DMS 273 (cell line): ENCODE measurements around the gene EML6.

Source experiments
- DNase-seq: peaks from one replicate; lab custom pipeline; 2025; ENCODE audit not compliant: unreplicated experiment; lab: John Stamatoyannopoulos, UW

EML6 gene

DNA sequence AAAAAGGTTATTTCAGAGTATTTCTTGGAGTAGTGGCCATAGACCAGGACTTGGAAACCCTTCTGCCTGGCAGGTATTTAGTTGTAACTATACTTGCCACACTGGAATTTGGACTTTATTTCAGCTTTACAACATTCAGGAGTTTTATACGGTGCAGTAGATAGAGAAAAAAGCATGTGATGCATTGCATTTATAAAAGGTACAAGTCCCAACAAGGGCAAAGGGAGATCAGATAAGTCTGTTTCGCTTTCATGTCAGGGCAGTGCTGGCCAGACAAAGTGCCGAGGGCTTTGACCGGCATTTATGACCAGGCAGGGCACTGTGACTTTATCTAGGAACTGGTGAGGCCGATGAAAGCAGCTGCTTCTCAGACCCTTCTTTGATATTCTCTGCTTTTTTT lies 181.4 kb downstream of the EML6 start:
- peak; percentile 26 for DNase-seq

DNA sequence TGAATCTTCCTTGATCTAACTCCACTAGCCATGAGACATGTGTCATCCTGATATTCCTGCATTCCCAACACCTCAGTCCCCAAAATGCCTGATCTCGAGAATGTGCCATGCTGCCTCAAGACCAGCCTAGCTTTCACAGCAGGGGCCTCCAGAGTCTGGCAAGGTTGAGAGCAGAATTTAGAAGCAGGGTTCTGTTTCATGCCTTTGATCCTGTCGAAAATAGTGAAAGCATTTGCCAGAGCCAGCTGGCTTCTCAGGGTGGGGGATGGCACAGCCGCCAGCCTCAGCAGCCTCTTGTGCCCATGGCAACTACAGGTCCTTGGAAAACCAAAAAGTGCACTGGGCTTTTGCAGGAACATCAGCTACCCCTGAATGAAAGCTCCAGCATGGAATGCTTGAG lies 183.3 kb downstream of the EML6 start:
- peak; percentile 97 for DNase-seq

DNA sequence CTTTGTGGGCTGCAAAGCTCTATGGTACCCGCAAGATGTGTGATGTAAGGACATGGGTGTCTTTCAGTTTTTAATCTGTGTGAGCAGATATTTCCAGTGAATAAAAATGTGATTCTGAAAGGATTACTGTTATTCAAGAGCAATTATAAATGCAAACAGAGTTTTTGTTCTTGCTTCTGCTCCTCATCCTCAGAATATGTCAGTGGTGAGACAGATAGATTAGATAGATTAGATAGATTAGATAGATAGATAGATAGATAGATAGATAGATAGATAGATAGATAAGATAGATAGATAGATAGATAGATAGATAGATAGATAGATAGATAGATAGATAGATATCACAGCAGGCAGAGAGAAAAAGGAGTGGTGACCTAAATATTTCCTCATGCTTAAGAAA lies 184.2 kb downstream of the EML6 start:
- DNase-seq = no peak

DNA sequence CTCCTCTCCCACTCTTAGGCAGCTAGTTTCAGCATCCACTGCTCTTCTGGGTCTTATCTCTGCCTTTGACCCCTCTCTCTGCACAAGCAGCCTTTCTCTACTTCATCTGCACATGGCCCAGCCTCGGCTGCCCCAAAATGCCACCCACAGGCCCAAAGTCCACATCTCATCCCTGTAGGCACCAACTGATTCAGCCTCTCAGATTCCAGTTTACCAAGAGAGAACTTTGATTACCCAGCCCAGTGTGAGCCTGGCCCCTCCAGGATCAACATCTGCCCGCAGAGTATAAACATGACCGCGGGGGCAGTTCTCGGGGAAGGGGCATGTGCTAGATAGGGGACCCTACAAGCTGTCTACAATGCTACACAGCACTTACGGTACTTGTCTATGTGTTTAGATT lies 185.1 kb downstream of the EML6 start:
- DNase-seq = no peak

DNA sequence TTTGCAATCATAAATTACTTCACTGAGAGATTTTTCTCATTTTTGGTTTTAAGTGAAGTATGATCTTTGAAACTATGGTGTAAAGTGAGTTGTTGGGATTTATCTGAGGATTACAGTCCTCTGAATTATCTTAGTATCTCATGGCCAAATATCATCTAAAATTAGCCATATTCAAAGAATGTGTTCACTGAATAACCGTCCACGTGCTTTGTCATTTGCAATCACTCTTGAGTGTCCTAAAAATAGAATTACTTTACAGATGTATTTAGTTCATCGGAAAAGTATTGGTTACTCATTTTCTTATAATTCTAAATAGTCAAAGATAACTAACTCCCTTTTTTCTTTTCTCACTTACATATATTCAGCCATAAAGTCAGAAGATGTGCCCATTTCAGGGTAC lies 185.5 kb downstream of the EML6 start:
- DNase-seq = no peak

DNA sequence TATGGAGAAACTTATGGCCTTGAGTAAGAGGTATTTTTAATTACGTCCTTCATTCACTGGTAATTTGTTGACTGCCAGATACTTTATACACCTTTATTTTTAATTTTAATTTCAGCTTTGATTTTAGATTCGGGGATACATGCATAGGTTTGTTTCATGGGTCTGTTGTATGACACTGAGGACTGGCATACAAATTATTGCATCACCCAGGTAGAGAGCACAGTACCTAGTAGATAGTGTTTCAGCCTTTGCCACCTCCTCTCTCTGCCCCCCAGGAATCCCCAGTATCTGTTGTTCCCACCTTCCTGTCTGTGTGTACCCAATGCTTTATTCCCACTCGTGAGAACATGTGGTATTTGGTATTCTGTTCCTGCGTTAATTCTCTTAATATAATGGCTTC lies 188.8 kb downstream of the EML6 start:
- DNase-seq = no peak

GRCh38 chr2:54912893-54913292 lies 189.4 kb downstream of the EML6 start:
- no peak for DNase-seq

DNA sequence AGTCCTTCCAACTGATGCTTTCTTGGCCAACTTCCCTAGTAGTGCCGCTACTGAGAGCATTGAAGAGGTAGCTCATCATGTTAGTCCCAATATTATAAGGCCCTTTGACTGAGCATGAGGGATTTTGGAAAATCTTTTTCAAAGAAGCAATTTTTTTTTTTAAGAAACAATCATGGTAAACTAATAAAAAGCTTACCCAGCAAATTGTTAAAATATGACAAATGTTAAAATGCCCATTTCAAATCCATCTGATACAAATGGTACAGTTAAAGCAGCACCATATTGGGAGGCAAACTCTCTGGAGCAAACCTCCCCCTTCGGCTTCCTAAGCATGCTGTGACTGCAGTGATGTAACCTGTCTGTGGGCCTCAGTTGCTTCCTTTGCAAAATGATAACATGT lies 191.2 kb downstream of the EML6 start:
- no peak for DNase-seq

DNA sequence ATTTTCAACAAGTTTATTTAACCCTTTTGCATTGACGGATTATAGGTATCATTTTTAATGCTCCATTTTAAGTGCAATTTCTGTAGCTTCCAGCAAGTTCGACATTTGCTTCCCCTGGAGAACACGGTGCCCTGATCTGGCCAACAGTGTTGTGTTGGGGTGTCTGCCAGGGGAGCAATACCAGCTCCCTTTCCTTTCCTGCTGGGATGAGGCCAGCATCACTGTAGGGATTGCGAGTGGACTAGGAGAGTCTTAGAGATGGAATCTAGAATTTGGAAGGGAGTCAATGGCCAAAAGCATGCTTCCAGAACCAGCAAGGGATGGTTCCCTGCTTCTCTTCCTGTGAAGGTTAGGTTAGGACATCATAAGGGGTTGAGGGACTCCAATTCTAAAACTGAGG lies 191.6 kb downstream of the EML6 start:
- DNase-seq = no peak

DNA sequence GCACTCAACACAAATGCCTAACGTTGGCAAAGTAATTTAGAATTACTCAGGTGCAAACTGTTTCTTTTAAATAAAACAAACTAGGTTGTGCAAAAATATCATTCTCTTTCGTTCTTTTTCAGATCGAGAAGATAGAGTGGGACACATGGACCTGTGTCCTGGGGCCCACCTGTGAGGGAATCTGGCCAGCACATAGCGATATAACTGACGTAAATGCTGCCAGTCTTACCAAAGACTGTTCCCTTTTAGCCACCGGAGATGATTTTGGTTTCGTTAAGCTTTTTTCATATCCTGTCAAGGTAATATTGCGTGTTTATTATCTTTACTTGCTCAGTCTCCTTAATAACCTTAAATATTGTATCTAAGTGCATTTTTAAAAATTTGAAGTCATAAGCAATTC lies 193.2 kb downstream of the EML6 start:
- DNase-seq = no peak

- DNase-seq = no peak
Measured at GRCh38 chr2:54918647-54919280, 195.3 kb downstream of the EML6 start.

DNA sequence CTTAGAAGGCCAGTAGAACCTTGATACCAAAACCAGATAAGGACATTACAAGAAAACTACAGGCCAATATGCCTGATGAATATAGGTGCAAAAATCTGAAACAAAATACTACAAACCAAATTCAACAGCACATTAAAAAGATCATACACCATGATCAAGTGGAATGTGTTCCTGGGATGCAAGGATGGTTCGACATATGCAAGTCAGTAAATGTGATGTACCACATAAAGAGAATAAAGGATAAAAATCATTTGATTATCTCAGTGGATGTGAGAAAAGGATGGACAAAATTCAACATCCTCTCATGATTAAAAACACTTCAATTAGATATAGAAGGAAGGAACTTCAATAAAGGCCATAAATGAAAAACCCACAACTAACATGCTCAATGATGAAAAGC lies 197.2 kb downstream of the EML6 start:
- DNase-seq = no peak

DNA sequence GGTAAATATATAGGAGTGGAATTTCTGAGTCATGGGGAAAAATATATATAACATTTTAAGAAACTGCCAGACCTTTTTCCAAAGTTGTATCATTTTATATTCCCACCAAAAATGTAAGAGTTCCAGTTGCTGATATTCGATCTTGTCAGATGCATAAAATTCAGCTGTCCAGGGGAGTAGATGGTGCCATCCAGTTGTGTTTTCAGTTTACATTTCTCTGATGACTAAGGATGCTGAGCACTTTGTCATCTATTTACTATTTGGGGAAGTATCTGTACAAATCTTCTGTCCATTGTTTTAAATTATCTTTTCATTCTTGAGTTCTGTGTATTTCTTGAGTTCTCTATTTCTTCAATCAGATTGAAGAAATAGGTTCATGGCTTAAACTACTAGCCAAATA lies 200.7 kb downstream of the EML6 start:
- DNase-seq = no peak

DNA sequence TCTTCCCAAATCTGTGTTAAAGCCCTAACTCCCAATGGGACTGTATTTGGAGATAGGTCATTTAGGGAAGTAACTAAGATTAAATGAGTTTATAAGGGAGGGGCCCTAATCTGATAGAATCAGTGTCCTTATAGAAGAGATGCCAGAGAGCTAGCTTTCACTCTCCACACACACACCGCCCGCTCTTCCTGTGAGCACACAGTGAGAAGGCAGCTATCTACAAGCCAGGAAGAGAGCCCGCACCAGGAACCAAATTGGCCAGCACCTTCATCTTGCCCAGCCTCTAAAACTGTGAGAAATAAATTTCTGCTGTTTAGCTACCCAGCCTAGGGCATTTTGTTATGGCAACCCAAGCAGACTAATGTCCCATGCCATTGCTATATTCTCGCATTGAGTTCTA lies 201.6 kb downstream of the EML6 start:
- no peak for DNase-seq

GRCh38 chr2:54927085-54927750 lies 203.8 kb downstream of the EML6 start:
- no peak for DNase-seq

DNA sequence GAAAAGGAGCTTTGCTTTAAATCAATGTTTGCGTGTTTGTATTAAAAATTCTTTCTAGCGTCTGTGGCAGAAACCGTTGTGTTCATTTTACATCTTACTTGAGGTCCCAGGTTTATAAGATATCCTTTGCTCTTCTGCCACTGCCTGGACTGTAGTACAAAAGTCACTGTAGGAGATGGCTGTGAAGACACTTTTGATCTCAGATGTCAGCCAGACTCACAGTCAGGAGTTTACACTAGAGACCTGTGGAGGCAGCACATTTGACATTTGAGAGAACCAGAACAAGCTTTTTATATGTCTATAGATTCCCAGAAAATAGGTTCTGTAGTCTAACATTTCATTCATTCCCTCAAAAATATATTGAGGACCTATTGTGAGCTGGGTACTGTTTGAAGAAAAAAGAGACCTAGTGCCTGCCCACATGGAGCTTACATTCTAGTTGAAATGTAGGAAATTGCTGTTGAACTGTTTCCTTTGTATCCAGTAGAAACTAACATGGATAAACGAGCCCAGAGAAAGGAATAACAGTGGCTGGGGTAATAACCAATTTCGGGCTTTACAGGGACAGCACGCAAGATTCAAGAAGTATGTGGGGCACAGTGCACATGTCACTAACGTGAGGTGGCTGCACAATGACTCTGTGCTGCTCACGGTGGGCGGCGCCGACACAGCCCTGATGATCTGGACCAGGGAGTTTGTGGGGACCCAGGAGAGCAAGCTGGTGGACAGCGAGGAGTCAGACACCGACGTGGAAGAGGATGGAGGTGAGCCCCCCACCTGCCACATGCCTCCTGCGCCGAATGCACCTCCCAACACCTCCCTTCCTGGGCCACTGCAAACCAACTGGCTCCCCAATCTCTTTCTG lies 204.5 kb downstream of the EML6 start:
- no peak for DNase-seq

DNA sequence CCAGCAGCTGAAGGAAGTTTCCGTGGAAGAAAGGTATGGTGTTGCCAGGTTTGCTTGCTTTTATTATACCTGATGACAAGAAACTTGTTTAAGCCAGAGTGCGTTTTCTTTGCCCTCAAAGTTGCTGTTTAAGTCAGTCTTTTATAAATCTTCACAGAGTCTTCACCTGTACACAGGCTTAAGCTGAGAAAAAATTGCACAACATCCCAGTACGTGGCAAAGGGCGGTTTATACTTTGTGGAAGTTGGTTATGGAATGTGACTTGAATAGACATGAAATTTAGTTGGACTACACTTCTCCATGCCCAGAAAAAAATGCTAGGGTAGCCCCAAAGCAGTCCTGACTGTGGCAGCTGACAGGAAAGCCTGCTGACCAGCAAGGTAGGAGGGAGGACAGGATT lies 205.3 kb downstream of the EML6 start:
- no peak for DNase-seq

DNA sequence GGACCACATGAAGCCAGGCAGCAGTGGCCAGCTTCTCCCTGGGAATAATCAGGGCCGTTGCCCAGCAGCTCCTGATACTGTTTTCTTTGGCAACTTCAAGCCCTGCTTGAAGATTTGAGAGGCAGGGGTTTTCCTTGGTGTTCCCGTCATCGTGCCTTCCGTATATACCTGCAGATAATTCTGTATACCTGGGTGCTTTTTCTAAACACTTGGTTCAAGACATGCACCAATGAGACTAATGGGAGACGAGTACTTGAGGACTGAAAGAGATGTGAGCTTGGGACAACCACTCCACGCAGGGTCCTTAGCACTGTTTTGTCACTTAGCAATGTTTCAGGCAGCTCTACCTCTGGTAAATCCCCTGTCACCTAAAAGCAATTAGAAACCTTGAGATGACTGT lies 208.0 kb downstream of the EML6 start:
- no peak for DNase-seq

GRCh38 chr2:54935389-54935788 lies 211.9 kb downstream of the EML6 start:
- DNase-seq = no peak

GRCh38 chr2:54936766-54937165 lies 213.3 kb downstream of the EML6 start:
- no peak for DNase-seq

DNA sequence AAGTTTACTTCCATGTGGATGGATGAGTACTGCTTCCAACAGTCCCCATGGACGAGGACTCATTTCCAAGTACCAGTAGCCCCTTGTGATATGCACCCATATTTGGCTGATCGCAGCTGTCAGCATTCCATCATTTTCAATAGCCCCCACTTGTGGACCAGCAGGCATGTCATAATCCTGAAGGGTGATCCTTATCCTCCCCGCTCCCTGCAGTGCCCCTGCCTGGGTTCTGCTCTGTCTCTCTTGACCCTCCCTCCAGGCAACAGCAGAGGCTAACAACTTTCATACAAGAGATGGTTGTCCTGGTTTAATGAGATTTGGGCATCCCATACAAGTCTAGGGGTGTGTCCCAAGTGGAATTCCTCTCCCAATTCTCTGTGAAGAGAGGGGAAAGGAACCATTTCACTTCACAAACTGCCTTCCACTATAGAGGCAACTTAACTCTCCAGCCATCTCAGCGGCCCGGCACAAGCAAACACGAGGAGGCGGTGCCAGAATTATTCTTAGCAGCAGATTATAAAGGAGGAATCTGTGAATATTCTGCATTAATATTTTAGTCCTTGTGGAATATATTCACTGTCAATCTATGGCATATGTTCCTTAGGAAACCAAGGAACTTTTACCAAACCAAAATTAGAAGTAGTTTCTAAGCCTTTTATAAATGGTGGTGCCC lies 216.1 kb downstream of the EML6 start:
- no peak for DNase-seq

- DNase-seq = no peak
Measured at GRCh38 chr2:54940723-54941122, 217.3 kb downstream of the EML6 start.
